Inflammatory macrophage treated with lipopolysaccharide for 1 hour (primary cell): Measurements from ENCODE around the gene CCN5.

Experiments used
- DNase-seq, 2 donors: peaks; one replicate each; pipeline ENCODE4 v3.0.0-alpha.2; 2020 to 2022

Gene CCN5

GRCh38 chr20:44717986-44718385, 2.8 kb downstream of the CCN5 start:
- no peak for DNase-seq

GRCh38 chr20:44719841-44720240, 4.7 kb downstream of the CCN5 start:
- no peak for DNase-seq

- DNase-seq, result no peak
These were observed 5.4 kb downstream of the CCN5 start for GRCh38 chr20:44720621-44720996.

GRCh38 chr20:44720997-44721784, 6.0 kb downstream of the CCN5 start:
- no peak for DNase-seq

- DNase-seq, result no peak
These were observed 6.6 kb downstream of the CCN5 start for GRCh38 chr20:44721785-44722054.

- no peak for DNase-seq
These were observed 7.8 kb downstream of the CCN5 start for GRCh38 chr20:44722990-44723389.

GRCh38 chr20:44723391-44723790, 8.2 kb downstream of the CCN5 start:
- DNase-seq, result no peak

GRCh38 chr20:44723798-44724362, 8.7 kb downstream of the CCN5 start:
- DNase-seq, result no peak

- no peak for DNase-seq
These were observed 9.4 kb downstream of the CCN5 start for GRCh38 chr20:44724423-44725091.

GRCh38 chr20:44725837-44726236, 10.7 kb downstream of the CCN5 start:
- peak in 1 of 2 donors; percentile 1 for DNase-seq

GRCh38 chr20:44727039-44727438, 11.9 kb downstream of the CCN5 start:
- no peak for DNase-seq

GRCh38 chr20:44727651-44728050, 12.5 kb downstream of the CCN5 start:
- no peak for DNase-seq

- peak; percentile 27 to 49 for DNase-seq
These were observed 13.8 kb downstream of the CCN5 start for GRCh38 chr20:44728801-44729443.

GRCh38 chr20:44730441-44730840, 15.3 kb downstream of the CCN5 start:
- DNase-seq, result no peak

GRCh38 chr20:44731657-44732056, 16.5 kb downstream of the CCN5 start:
- DNase-seq, result no peak

GRCh38 chr20:44732327-44732726, 17.2 kb downstream of the CCN5 start:
- DNase-seq, result no peak

GRCh38 chr20:44733341-44734069, 18.3 kb downstream of the CCN5 start:
- peak; percentile 42 to 65 for DNase-seq

- DNase-seq, result no peak
These were observed 19.8 kb downstream of the CCN5 start for GRCh38 chr20:44734938-44735337.

GRCh38 chr20:44735816-44736169, 20.6 kb downstream of the CCN5 start:
- no peak for DNase-seq

- DNase-seq, result peak; percentile 79 to 80
These were observed 21.2 kb downstream of the CCN5 start for GRCh38 chr20:44736170-44737021.

- DNase-seq, result no peak
These were observed 21.9 kb downstream of the CCN5 start for GRCh38 chr20:44737116-44737515.

- peak; percentile 38 to 42 for DNase-seq
These were observed 23.8 kb downstream of the CCN5 start for GRCh38 chr20:44738813-44739477.
